HepG2 (cell line): ENCODE measurements around the gene PRKACG. TPM values are rescaled to one million over a fixed set of nuclear protein-coding genes. Genes with fewer than 3 reads are reported as not detected.
A peak's percentile ranks its signal among the peaks of the same experiment; 100 is the strongest.

Experiments used
- DRAP1 ChIP-seq: IDR thresholded peaks from 2 replicates; pipeline ENCODE4 v1.6.1; 2016; ENCODE audit warnings: missing genetic modification reagents, missing compliant biosample characterization
- HNF4G ChIP-seq, 2 experiments: sonication (generic) in 1 of 2; formaldehyde crosslinking in 1 of 2; IDR thresholded peaks; 2 replicates each; pipeline versions ENCODE4 v1.4.0 to v1.6.1; 2011 to 2020; ENCODE audit warnings: borderline replicate concordance in 2 of 2, low read depth in 2 of 2, mild to moderate bottlenecking in 2 of 2, low read length in 1 of 2, missing genetic modification reagents in 1 of 2, moderate library complexity in 1 of 2
- HOXD1 ChIP-seq: sonication (generic); formaldehyde crosslinking; IDR thresholded peaks from 2 replicates; pipeline ENCODE4 v1.5.0; 2020; ENCODE audit warnings: missing genetic modification reagents
- IKZF4 ChIP-seq: sonication (generic); formaldehyde crosslinking; IDR thresholded peaks from 2 replicates; pipeline ENCODE4 v1.5.1; 2020; ENCODE audit warnings: borderline replicate concordance, mild to moderate bottlenecking, low read depth, missing genetic modification reagents; ENCODE audit errors: not compliant biosample characterization
- MAFG ChIP-seq: sonication (generic); formaldehyde crosslinking; IDR thresholded peaks from 2 replicates; pipeline ENCODE4 v1.5.1; 2020; ENCODE audit warnings: mild to moderate bottlenecking, missing genetic modification reagents
- MBNL3 ChIP-seq: fragments of 250-450 bp; sonication (Bioruptor Pico); conservative IDR thresholded peaks from 2 replicates; pipeline ENCODE4 v1.8.0; 2022; ENCODE audit warnings: mild to moderate bottlenecking, inconsistent platforms
- MZF1 ChIP-seq: sonication (generic); formaldehyde crosslinking; IDR thresholded peaks from 2 replicates; pipeline ENCODE4 v1.8.1; 2023; ENCODE audit warnings: mild to moderate bottlenecking, missing genetic modification reagents, borderline replicate concordance
- NCOA5 ChIP-seq: sonication (generic); formaldehyde crosslinking; IDR thresholded peaks from 2 replicates; pipeline ENCODE4 v1.4.0; 2020; ENCODE audit warnings: missing genetic modification reagents
- NFE2L2 ChIP-seq: fragments of 150-350 bp; IDR thresholded peaks from 2 replicates; pipeline ENCODE4 v1.6.1; 2014; ENCODE audit warnings: low read length
- PHF8 ChIP-seq: sonication (generic); formaldehyde crosslinking; IDR thresholded peaks from 2 replicates; pipeline ENCODE4 v1.5.0; 2020; ENCODE audit warnings: missing genetic modification reagents
- PLSCR1 ChIP-seq: sonication (generic); formaldehyde crosslinking; IDR thresholded peaks from 2 replicates; pipeline ENCODE4 v1.5.0; 2020; ENCODE audit warnings: missing genetic modification reagents, mild to moderate bottlenecking, borderline replicate concordance
- SALL1 ChIP-seq: sonication (generic); formaldehyde crosslinking; IDR thresholded peaks from 2 replicates; pipeline ENCODE4 v1.8.0; 2022; ENCODE audit warnings: mild to moderate bottlenecking, missing genetic modification reagents
- SKIL ChIP-seq: sonication (generic); formaldehyde crosslinking; IDR thresholded peaks from 2 replicates; pipeline ENCODE4 v1.8.0; 2022; ENCODE audit warnings: missing genetic modification reagents, mild to moderate bottlenecking, moderate library complexity, borderline replicate concordance
- SMAD1 ChIP-seq: sonication (generic); formaldehyde crosslinking; IDR thresholded peaks from 2 replicates; pipeline ENCODE4 v1.4.0; 2020; ENCODE audit warnings: missing genetic modification reagents, low read depth, mild to moderate bottlenecking, borderline replicate concordance
- SRSF1 ChIP-seq: fragments of 200-400 bp; formaldehyde crosslinking; optimal IDR thresholded peaks from 2 replicates; pipeline ENCODE3; 2017; ENCODE audit warnings: mild to moderate bottlenecking, low read depth, low read length, moderate library complexity
- THRA ChIP-seq: sonication (generic); formaldehyde crosslinking; IDR thresholded peaks from 2 replicates; pipeline ENCODE4 v1.4.0; 2020; ENCODE audit warnings: missing genetic modification reagents, borderline replicate concordance
- WIZ ChIP-seq: sonication (generic); formaldehyde crosslinking; IDR thresholded peaks from 2 replicates; pipeline ENCODE4 v1.5.1; 2020; ENCODE audit warnings: mild to moderate bottlenecking, missing genetic modification reagents
- ZNF34 ChIP-seq: sonication (generic); formaldehyde crosslinking; IDR thresholded peaks from 2 replicates; pipeline ENCODE4 v1.4.0; 2020; ENCODE audit warnings: mild to moderate bottlenecking, missing genetic modification reagents, borderline replicate concordance
- ZNF343 ChIP-seq: sonication (generic); formaldehyde crosslinking; IDR thresholded peaks from 2 replicates; pipeline ENCODE4 v1.4.0; 2020; ENCODE audit warnings: mild to moderate bottlenecking, missing genetic modification reagents
- ZNF460 ChIP-seq: sonication (generic); formaldehyde crosslinking; IDR thresholded peaks from 2 replicates; pipeline ENCODE4 v1.5.1; 2020; ENCODE audit warnings: missing genetic modification reagents, mild to moderate bottlenecking, borderline replicate concordance
- ZNF614 ChIP-seq: IDR thresholded peaks from 2 replicates; pipeline ENCODE4 v1.6.1; 2018; ENCODE audit warnings: missing biosample characterization, missing genetic modification reagents, inconsistent platforms, borderline replicate concordance
- ZNF674 ChIP-seq: sonication (generic); formaldehyde crosslinking; IDR thresholded peaks from 2 replicates; pipeline ENCODE4 v1.5.0; 2020; ENCODE audit warnings: low read depth, mild to moderate bottlenecking, missing genetic modification reagents
- polyA plus RNA-seq, 8 experiments: library from polyadenylated mRNA; depleted of rRNA in 3 of 8; stranded (reverse) in 7 of 8; unstranded in 1 of 8; fragments of >200 nt; fragmentation: Illumina TruSeq in 4 of 8; extraction: Trizol in 4 of 8; gene quantifications; 2 replicates each; pipeline versions ENCODE4 v1.2.1 to v1.2.3, GENCODE V29; 2011 to 2016; ENCODE audit warnings: low read depth in 4 of 8, missing spikeins in 1 of 8, mixed read lengths in 1 of 8; ENCODE audit not compliant: insufficient read depth in 1 of 8
- total RNA-seq, 5 experiments: library from RNA; depleted of rRNA; stranded (reverse); fragments of >200 nt; fragmentation: Illumina TruSeq; extraction: Trizol; gene quantifications; 2 replicates each; pipeline ENCODE4 v1.2.3, GENCODE V29; 2016; ENCODE audit warnings: low read depth in 1 of 5

PRKACG gene
- total and polyA plus RNA-seq, 2 of the 13 experiments (the other 11 are each of a cell fraction or from before 2014, with no cell fraction given), result not detected

GRCh38 chr9:69035438-69036308, 21.8 kb upstream of the PRKACG start, which contains the start of gene FXN (continued):
- TF ChIP-seq SKIL (CRISPR knock-in tag) (no peak), ZNF343 (CRISPR knock-in tag) (no peak), WIZ (peak; percentile 18; the same call in 1 of the 2 replicates), MZF1 (no peak), HOXD1 (CRISPR knock-in tag) (peak; percentile 52; the same call in 1 of the 2 replicates), DRAP1 (0 out of 2 replicates have a peak, but pooled peaks have one; percentile 18), IKZF4 (CRISPR knock-in tag) (peak; percentile 31), MAFG (CRISPR knock-in tag) (no peak), HNF4G (IDR thresholded peaks at IDR 0.05; ENCODE audit: borderline replicate concordance, low read depth, low read length) (no peak), HNF4G (CRISPR knock-in tag; IDR thresholded peaks at IDR 0.05; ENCODE audit: borderline replicate concordance, low read depth) (0 out of 2 replicates have a peak, but pooled peaks have one; percentile 23), ZNF674 (CRISPR knock-in tag) (no peak), PHF8 (peak; percentile 77), SMAD1 (CRISPR knock-in tag) (peak; percentile 32; the same call in 1 of the 2 replicates), SALL1 (CRISPR knock-in tag) (peak; percentile 79), ZNF460 (CRISPR knock-in tag) (no peak), MBNL3 (CRISPR knock-in tag) (no peak), ZNF614 (CRISPR knock-in tag) (peak; percentile 35; the same call in 1 of the 2 replicates), THRA (CRISPR knock-in tag) (peak; percentile 57), NCOA5 (CRISPR knock-in tag) (no peak), SRSF1 (peak; percentile 41), PLSCR1 (CRISPR knock-in tag) (no peak), ZNF34 (CRISPR knock-in tag) (no peak), NFE2L2 (no peak)
